Heart left ventricle (tissue), 16 donors: ENCODE results near the gene TTBK2. TPM values are rescaled to one million over a fixed set of nuclear protein-coding genes. Genes with fewer than 3 reads are reported as not detected.

Experiments
- ATAC-seq, 4 donors: fragments of 200-7000 bp; cut with Tn5 transposase; one replicate each; pipeline ENCODE4 v1.9.1; 2020 to 2022; ENCODE audit warnings: moderate library complexity in 4 of 4, mild to moderate bottlenecking in 3 of 4, moderate number of reproducible peaks in 1 of 4
- DNase-seq, 5 donors: peaks; one replicate each; pipeline ENCODE4 v3.0.0-alpha.2; 2020
- H3K27ac ChIP-seq, 12 donors: fragments of 200-600 bp; sonication (generic) in 4 of 12; one replicate each; pipeline versions ENCODE4 v1.5.0 to v1.8.0; 2016 to 2022; ENCODE audit warnings: mild to moderate bottlenecking in 2 of 12
- H3K27me3 ChIP-seq, 9 donors: fragments of 200-600 bp; sonication (generic) in 2 of 9; one replicate each; pipeline versions ENCODE4 v1.5.1 to v1.8.0; 2016 to 2022; ENCODE audit warnings: mild to moderate bottlenecking in 3 of 9
- H3K36me3 ChIP-seq, 9 donors: fragments of 200-600 bp; sonication (generic) in 2 of 9; one replicate each; pipeline versions ENCODE4 v1.5.0 to v1.8.0; 2018 to 2022; ENCODE audit warnings: mild to moderate bottlenecking in 2 of 9
- H3K4me1 ChIP-seq, 12 donors: fragments of 200-600 bp; sonication (generic) in 4 of 12; one replicate each; pipeline versions ENCODE4 v1.5.0 to v1.8.0; 2016 to 2022; ENCODE audit warnings: mild to moderate bottlenecking in 3 of 12
- H3K4me3 ChIP-seq, 12 donors: fragments of 200-600 bp; sonication (generic) in 4 of 12; one replicate each; pipeline versions ENCODE4 v1.5.0 to v1.8.0; 2017 to 2022; ENCODE audit warnings: mild to moderate bottlenecking in 9 of 12, moderate library complexity in 4 of 12
- H3K9me3 ChIP-seq, 12 donors: fragments of 200-600 bp; sonication (generic) in 4 of 12; one replicate each; pipeline versions ENCODE4 v1.5.0 to v1.8.0; 2016 to 2022; ENCODE audit warnings: mild to moderate bottlenecking in 1 of 12
- CTCF ChIP-seq, 12 donors: fragments of 200-600 bp; sonication (generic) in 4 of 12; IDR thresholded peaks; one replicate each; pipeline versions ENCODE4 v1.5.0 to v1.8.0; 2018 to 2022; ENCODE audit warnings: antibody characterized with exemption in 12 of 12, mild to moderate bottlenecking in 5 of 12
- POLR2A ChIP-seq, 2 donors: fragments of 450-650 bp; IDR thresholded peaks; one replicate each; pipeline ENCODE4 v1.6.1; 2017; ENCODE audit warnings: antibody characterized with exemption in 2 of 2, mild to moderate bottlenecking in 2 of 2, moderate library complexity in 2 of 2
- WGBS, 4 donors: extraction: QIAGEN DNeasy Blood & Tissue Kit in 2 of 4; methylation state at CpG; one replicate each; pipeline versions ENCODE4 v1.1.5 to v1.1.7; 2013 to 2018; 5-methylcytosine and 5-hydroxymethylcytosine counted together
- intact Hi-C, 10 donors: fragments of 100-400 bp; cut with DNase I; formaldehyde crosslinking; loops; one replicate each; pipeline versions ENCODE4 v1.11.1 to v1.14.2; 2022
- polyA plus RNA-seq, 2 donors: library from polyadenylated mRNA; stranded (reverse); fragments of 200-250 nt; gene quantifications; one replicate each; pipeline ENCODE4 v1.2.3, GENCODE V29; 2013
- total RNA-seq, 9 donors: library from RNA; depleted of rRNA in 2 of 9; stranded (reverse); fragments of >200 nt in 2 of 9; fragmentation: NEBNext Ultra II Directional in 3 of 9; extraction: Animal tissue kit (Norgen Biotek cat#: 25700) in 3 of 9; gene quantifications; one replicate each; pipeline versions ENCODE4 v1.1.0 to v1.2.4, GENCODE V29; 2016 to 2023
- donor health status: ischemic (EF 13 %, LVEDD 7.1; RV severe dilation, severe dysfunction).
- donor health status: healthy with polysubstance abuse.
- donor health status: DM: no; HTN: yes; CAD: no.
- donor health status: DM: no; HTN: no; CAD: no.
- donor health status: ischemic (EF 25% LVEDD 6.9; RV normal size, moderate dysfunction).
- donor health status: ischemic (EF 25% LVEDD 5.7; RV mildly dilated, moderate dysfunction).
- donor health status: healthy.
- donor health status: DM: yes; HTN: yes; CAD: no.
- donor health status: ischemic (EF 35%, LVEDD 5.7; RV mildly dilated, moderate dysfunction).
- donor health status: nonischemic (EF 11% LVEDD 7.7; RV severe dilation, severe dysfunction).
- donor health status: DM: yes; HTN: yes; CAD: no.
- donor health status: PGD.
- donor health status: ischemic (EF 29% LVEDD 5.4; RV normal size, mild dysfunction).
- donor health status: nonischemic (EF 23%, LVEDD 6.1; RV moderate dilation, normal function).

Gene TTBK2
- total and polyA plus RNA-seq, 11 donors, result 4.9 to 27.9 (median 19.1) TPM

GRCh38 chr15:42784705-42785104, 135.9 kb downstream of the TTBK2 start:
- intact Hi-C loops, result no loop called here
- Histone ChIP-seq H3K36me3 (peaks cover 0 to 54% (median 14%) of the 10 kb centered on the region in 9 donors), H3K9me3 (no peaks in the 10 kb centered on the region), H3K27ac (no peak overlapping the region), H3K27me3 (no peaks in the 10 kb centered on the region), H3K4me3 (no peak overlapping the region), H3K4me1 (no peaks in the 10 kb centered on the region)
- WGBS, 4 donors, result 90 to 100% (median 93%) methylated on average over 1 of the region's 1 CpG
- ATAC-seq, result no peak
- no peak for DNase-seq
- TF ChIP-seq CTCF (IDR thresholded peaks at IDR 0.05), result no peak
- no peak for TF ChIP-seq POLR2A (IDR thresholded peaks at IDR 0.05)

- peaks cover 0 to 39% (median 14%) of the 10 kb centered on the region in 9 donors for H3K36me3 ChIP-seq
- no peaks in the 10 kb centered on the region for H3K4me1 ChIP-seq
- DNase-seq, result no peak
- WGBS, 4 donors, result 95 to 98% (median 96%) methylated on average over 4 of the region's 4 CpGs
- no peak for TF ChIP-seq CTCF (IDR thresholded peaks at IDR 0.05)
- no peak for TF ChIP-seq POLR2A (IDR thresholded peaks at IDR 0.05)
- no peaks in the 10 kb centered on the region for H3K9me3 ChIP-seq
- H3K27ac ChIP-seq, result no peak overlapping the region
- H3K27me3 ChIP-seq, result no peaks in the 10 kb centered on the region
- intact Hi-C loops, result no loop called here
- no peak for ATAC-seq
- no peak overlapping the region for H3K4me3 ChIP-seq
Measured at GRCh38 chr15:42782716-42783115, 137.9 kb downstream of the TTBK2 start.

GRCh38 chr15:42775416-42775815, 145.2 kb downstream of the TTBK2 start:
- H3K27ac ChIP-seq, result no peak overlapping the region
- no peaks in the 10 kb centered on the region for H3K9me3 ChIP-seq
- no peak for ATAC-seq
- H3K4me3 ChIP-seq, result no peak overlapping the region
- peaks cover 0 to 19% (median 5%) of the 10 kb centered on the region in 12 donors for H3K4me1 ChIP-seq
- H3K36me3 ChIP-seq, result peaks cover 0 to 43% (median 37%) of the 10 kb centered on the region in 9 donors
- intact Hi-C loops, result no loop called here
- TF ChIP-seq CTCF (IDR thresholded peaks at IDR 0.05) (no peak), POLR2A (IDR thresholded peaks at IDR 0.05) (no peak)
- DNase-seq, result no peak
- no peaks in the 10 kb centered on the region for H3K27me3 ChIP-seq
- WGBS, 4 donors, result 83 to 88% (median 84%) methylated on average over 2 of the region's 2 CpGs

GRCh38 chr15:42772901-42773300, 147.7 kb downstream of the TTBK2 start:
- Histone ChIP-seq H3K27me3 (no peaks in the 10 kb centered on the region), H3K36me3 (peaks cover 0 to 43% (median 37%) of the 10 kb centered on the region in 9 donors), H3K9me3 (peaks cover 0 to 3% (median 0%) of the 10 kb centered on the region in 12 donors), H3K4me1 (peaks cover 0 to 19% (median 5%) of the 10 kb centered on the region in 12 donors), H3K4me3 (no peak overlapping the region), H3K27ac (no peak overlapping the region)
- ATAC-seq, result no peak
- TF ChIP-seq CTCF (IDR thresholded peaks at IDR 0.05), result no peak
- no peak for TF ChIP-seq POLR2A (IDR thresholded peaks at IDR 0.05)
- intact Hi-C loops, result no loop called here
- no peak for DNase-seq
- WGBS, 4 donors, result 89 to 100% (median 98%) methylated on average over 2 of the region's 2 CpGs
